WERI-Rb-1 (cell line): ENCODE measurements around the gene SPTBN1.

ENCODE experiments used
- DNase-seq: peaks from one replicate; pipeline ENCODE4 v3.0.0-alpha.2; 2020
- H3K27ac ChIP-seq: fragments of 250-450 bp; sonication (Bioruptor Pico); 2 replicates; pipeline ENCODE4 v1.5.1; 2020; ENCODE audit warnings: mild to moderate bottlenecking, moderate library complexity
- H3K27me3 ChIP-seq: fragments of 250-450 bp; sonication (Bioruptor Pico); 2 replicates; pipeline ENCODE4 v1.5.1; 2021; ENCODE audit warnings: mild to moderate bottlenecking, low read depth, moderate library complexity; ENCODE audit not compliant: insufficient read depth, severe bottlenecking
- H3K36me3 ChIP-seq: fragments of 250-450 bp; sonication (Bioruptor Pico); 2 replicates; pipeline ENCODE4 v1.5.1; 2020; ENCODE audit warnings: mild to moderate bottlenecking, moderate library complexity
- H3K4me3 ChIP-seq: 2 replicates; pipeline ENCODE4 v1.5.1; 2011; ENCODE audit warnings: low read depth, mild to moderate bottlenecking, control low read depth, low read length
- H3K9me3 ChIP-seq: fragments of 250-450 bp; sonication (Bioruptor Pico); 2 replicates; pipeline ENCODE4 v1.5.1; 2021; ENCODE audit warnings: mild to moderate bottlenecking, moderate library complexity; ENCODE audit not compliant: severe bottlenecking
- CTCF ChIP-seq: IDR thresholded peaks from 2 replicates; pipeline ENCODE4 v1.5.1; 2011; ENCODE audit warnings: low read depth, mild to moderate bottlenecking, control low read depth, inconsistent platforms, low read length

SPTBN1 gene

GRCh38 chr2:54617409-54617808 is 161.3 kb downstream of the SPTBN1 start:
- no peak for TF ChIP-seq CTCF
- no peaks in the 10 kb centered on the region for H3K27me3 ChIP-seq
- H3K4me3 ChIP-seq: no peak overlapping the region
- no peak for DNase-seq
- H3K27ac ChIP-seq: no peak overlapping the region
- H3K36me3 ChIP-seq: peaks cover 97% of the 10 kb centered on the region
- no peaks in the 10 kb centered on the region for H3K9me3 ChIP-seq

- Histone ChIP-seq H3K4me3 (no peak overlapping the region), H3K9me3 (no peaks in the 10 kb centered on the region), H3K27me3 (no peaks in the 10 kb centered on the region), H3K27ac (no peak overlapping the region), H3K36me3 (peaks cover 98% of the 10 kb centered on the region)
- DNase-seq: no peak
- TF ChIP-seq CTCF: no peak
Observed at GRCh38 chr2:54618646-54619565, 162.8 kb downstream of the SPTBN1 start.

DNA sequence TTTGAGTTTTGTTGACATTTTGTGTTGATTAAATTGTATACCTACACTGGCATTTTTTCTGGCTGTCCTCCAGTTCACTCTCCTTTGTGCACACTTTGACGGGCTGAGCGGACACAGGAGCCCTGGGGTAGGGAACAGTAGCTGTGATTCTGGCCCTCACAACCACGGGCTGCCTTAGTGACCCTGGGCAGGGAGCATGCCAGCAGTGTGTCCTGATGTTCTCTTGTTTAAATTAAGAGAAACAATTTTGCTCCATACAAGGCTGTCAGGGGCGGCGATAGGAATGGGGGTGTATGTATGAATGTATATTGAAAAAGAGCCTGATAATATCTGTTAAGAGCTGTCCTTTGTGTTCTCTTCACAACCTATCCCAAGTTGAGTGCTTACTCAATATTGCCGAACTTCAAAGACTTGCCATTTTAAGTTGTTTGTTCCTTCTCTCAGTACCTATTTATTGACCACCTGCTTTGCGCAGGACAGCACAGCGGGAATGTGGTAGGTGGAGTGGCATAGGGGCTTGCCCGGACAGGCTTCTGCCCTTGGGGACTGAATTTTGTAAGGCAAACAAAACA is 163.6 kb downstream of the SPTBN1 start:
- Histone ChIP-seq H3K9me3 (no peaks in the 10 kb centered on the region), H3K27me3 (no peaks in the 10 kb centered on the region), H3K4me3 (no peak overlapping the region), H3K36me3 (peaks cover 99% of the 10 kb centered on the region), H3K27ac (no peak overlapping the region)
- DNase-seq: no peak
- TF ChIP-seq CTCF: no peak

DNA sequence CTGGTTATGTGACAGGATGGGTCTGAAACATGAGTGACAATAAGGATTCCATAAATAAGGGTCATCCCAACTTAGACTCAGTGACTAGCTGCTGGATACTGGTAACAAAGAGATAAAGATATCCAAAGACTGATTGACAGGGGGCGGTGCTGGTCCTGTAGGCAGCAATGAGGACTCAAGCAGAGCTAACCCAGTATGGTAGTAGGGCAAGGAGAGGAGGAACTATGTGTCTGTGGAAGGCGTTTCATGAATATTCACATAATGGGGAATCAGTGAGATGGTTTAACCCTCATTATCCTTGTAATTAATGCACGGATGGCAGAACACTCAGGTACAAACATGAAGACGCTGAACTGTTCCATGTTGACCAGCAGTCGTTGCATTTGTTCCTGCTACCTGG is 164.8 kb downstream of the SPTBN1 start:
- no peak overlapping the region for H3K27ac ChIP-seq
- no peaks in the 10 kb centered on the region for H3K27me3 ChIP-seq
- peaks cover 99% of the 10 kb centered on the region for H3K36me3 ChIP-seq
- H3K4me3 ChIP-seq: no peak overlapping the region
- TF ChIP-seq CTCF: no peak
- H3K9me3 ChIP-seq: no peaks in the 10 kb centered on the region
- DNase-seq: no peak

GRCh38 chr2:54624591-54625071 is 168.5 kb downstream of the SPTBN1 start:
- Histone ChIP-seq H3K9me3 (no peaks in the 10 kb centered on the region), H3K4me3 (no peak overlapping the region), H3K36me3 (peaks cover 97% of the 10 kb centered on the region), H3K27me3 (no peaks in the 10 kb centered on the region), H3K27ac (no peak overlapping the region)
- no peak for TF ChIP-seq CTCF
- no peak for DNase-seq
